HG02943 (cell line): ENCODE data around the gene MEMO1.
A peak's percentile ranks its signal among the peaks of the same experiment; 100 is the strongest.
"Not testable (repeated sequence)": the region's sequence is repeated elsewhere in the genome, so short reads cannot be mapped to it uniquely, and the experiment has no call there.

ENCODE experiments used
- ATAC-seq: cut with Tn5 transposase; IDR thresholded peaks from one replicate; pipeline ENCODE4 v1.9.1; 2021; ENCODE audit warnings: mild to moderate bottlenecking, low read depth, moderate library complexity; ENCODE audit not compliant: unreplicated experiment

The MEMO1 gene

DNA sequence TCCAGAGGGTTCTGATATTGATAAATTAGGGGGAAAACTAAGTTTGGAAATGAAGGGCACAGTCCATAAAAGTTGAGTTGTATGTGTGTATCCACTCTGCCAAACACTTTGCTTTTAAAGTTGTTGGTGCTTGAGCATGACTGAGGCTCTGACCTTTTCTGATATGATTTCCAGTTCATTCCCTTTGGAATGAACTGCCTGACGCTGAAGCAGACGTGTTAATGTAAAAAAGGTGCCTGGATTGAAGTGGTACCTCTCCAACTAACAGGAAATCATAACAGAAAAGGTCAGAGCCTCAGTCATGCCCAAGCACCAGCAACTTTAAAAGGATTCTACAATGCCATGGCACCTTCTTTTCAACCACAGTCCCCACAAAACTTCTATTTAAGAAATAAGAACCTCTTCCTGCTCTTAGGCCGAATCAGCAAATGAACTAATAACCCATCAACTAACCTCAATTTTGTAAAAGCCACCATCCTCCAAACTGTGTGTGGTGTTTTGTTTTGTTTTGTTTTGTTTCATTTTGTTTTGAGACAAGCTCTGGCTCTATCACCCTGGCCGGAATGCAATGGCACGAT lies 52.6 kb downstream of the MEMO1 start:
- no peak for ATAC-seq

DNA sequence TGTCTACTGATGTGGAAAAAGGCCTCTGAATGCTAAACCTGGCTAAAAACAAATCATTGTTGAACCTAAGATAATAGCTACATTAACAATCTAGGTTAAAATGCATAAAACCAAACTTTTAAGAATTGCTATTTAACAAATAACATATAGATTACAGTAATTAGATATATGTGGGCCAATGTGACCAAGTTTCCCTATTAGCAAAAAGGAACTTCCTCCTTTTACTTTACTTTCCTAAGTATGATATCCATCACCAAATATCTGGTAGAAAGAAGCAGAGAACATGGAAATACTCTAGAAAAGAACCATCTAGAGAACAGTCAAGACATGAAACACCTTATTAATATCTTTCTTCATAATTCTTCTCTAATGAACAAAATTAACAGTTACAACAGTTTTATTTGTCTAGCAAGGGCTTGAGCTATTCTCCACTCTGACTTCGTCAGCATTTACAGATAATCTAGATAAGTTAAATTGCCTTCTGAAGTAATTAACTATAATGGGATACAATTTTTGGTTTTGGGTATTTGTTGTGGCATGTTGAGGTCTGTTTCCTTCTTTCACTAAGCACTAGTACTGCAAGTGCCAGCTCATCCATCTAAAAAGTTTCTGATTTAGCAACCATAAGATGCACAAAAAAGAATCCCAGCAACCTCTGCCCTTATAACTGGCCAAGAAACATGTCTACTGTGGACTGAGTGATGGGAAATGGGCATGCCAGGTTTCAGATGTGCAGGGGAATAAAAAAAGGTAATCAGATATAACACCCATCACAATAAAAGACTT lies 53.3 kb downstream of the MEMO1 start:
- peak; percentile 18 for ATAC-seq

DNA sequence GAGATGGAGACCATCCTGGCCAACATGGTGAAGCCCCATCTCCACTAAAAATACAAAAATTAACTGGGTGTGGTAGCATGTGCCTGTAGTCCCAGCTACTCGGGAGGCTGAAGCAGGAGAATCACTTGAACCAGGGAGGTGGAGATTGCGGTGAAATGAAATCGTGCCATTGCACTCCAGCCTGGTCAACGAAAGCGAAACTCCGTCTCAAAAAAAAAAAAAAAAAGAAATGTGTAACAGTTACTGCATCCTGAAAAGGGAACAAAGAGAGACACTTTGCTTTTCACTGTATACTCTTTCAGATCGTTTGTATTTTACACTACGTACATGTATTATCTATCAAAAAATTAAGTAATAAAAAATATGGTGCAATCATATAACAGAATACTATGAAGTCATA lies 53.9 kb downstream of the MEMO1 start:
- peak; percentile 52 for ATAC-seq

DNA sequence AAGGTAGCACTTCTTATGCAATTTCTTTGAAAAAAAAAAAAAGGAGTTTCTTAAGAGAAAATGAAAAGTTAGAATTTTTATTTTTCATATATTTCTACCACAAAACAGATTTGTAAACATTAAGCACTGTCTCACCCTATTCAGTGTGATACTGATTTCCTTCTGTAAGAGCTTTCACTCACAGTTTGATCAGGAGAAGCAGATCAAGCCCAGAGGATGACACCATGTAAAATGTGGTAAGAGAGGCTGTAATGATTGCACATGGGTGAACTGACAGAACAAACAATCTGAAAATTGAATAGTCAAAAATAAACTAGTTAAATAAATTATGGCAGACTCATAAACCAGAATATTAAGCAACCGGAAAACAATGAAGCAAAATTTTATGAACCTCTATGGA lies 54.5 kb downstream of the MEMO1 start:
- ATAC-seq: no peak

DNA sequence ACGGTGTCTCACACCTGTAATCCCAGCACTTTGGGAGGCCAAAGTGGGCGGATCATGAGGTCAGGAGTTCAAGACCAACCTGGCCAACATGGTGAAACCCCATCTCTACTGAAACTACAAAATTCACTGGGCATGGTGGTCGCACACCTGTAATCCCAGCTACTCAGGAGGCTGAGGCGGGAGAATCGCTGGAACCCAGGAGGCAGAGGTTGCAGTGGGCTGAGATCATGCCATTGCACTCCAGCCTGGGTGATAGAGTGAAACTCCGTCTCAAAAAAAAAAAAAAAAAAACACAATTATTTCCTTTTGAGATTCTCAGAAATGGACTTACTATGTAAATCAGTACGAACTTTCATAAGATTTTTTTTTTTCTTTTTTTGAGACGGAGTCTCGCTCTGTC lies 57.7 kb downstream of the MEMO1 start:
- not testable (repeated sequence) for ATAC-seq

DNA sequence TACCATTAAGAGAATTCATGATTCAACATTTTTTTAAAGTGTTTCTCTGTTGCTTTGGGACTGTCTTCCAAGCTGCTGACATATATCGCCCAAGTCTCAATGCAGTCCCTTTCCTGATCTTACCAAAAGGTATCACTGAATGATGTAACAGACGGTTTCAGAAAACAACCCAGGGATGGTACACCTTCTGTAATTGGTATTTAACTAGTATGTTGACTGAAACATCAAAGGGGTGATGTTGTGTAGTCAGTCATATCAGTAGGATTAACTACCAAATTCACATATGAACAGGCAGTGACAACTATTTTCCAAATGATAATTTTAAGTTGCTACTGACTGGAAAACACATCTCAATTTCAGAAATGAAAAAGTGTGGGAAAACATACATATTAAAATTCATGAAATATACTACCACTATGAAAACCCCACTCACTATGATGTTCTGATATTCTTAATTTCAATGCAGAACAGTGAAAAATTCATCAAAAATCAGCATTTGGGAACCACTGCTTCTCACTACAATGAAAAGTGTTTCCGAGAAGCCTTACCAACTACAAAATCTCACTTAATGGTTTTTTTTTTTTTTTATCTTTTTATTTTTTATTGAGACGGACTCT lies 59.8 kb downstream of the MEMO1 start:
- ATAC-seq: no peak

DNA sequence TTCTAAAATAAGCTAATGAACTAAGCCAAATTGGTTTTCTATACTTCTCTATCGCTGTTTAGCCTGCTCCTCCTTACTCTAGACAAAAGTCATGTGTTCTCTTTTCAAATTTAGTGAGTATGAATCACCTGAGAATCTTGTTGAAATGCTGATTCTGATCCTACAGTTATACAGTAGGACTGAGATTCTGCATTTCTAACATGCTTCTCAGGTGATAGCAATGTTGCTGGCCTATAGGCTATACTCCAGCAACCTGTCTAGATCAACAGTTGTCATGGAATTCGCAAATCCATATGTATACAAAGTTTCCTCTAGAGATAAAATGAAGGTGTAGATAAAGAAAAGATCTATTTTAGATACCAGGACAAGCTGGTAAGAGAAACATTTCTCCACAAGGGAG lies 62.9 kb downstream of the MEMO1 start:
- no peak for ATAC-seq

DNA sequence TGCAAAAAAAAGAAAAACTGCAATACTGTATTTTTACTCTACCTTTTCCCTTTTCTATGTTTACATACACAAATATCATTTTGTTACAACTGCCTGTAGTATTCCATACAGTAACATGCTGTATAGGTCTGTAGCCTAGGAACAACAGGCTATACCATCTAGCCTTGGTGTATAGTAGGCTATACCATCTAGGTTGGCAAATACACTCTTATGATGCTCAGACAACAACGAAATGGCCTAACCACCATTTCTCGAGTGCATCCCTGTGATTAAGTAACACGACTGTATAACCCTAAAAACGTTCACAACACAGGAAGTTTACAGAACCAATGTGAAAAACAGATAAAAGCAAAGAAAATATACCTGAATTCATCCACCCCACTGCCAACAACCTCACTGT lies 64.0 kb downstream of the MEMO1 start:
- no peak for ATAC-seq

DNA sequence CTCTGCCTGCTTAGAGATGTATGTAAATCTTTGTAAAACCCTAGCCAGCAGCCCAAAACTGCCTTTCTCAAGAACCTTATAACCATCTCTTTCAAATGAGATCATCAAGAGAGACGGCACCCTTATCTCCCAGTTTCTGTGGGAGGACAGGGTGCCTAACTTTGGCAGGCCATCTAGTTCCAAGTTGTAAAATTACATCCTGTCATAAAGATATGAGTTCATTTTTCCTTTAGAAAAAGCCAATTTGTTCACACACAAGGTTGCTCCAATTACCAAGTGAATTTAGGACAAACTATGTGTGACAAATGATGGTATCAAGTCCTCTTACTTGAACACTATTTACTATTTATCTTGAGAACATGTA lies 65.3 kb downstream of the MEMO1 start:
- ATAC-seq: no peak

DNA sequence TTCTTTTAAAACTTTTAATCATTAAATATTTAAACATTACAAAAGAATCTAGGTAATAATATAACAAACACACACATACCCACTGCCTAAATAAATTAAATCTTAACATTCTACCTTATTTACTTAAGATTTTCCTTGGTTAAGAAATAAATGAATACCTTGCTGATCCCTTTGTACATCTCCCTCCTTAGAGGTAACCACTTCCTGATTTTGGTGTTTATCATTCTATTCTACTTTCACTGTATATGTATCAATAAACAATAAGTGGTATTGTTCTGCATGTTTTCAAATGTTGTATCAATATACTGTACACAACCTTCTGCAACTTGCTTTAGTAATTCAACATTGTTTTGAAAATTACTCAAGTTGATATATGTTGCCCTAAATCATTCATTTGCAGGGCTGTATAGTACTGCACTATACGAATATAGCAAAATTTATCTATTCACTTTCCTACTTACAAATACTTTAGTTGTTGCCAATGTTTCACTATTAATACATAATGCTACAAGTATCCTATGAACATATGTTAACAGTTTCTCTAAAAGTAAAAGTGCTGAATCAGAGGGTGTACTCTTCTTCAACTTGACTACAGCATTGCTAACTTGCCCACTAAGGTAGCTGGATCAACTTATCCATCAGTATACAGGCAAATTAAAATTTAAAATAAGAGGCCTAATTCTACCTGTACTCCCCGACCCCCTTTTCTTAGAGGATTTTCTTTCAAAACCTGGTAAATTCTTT lies 65.8 kb downstream of the MEMO1 start:
- no peak for ATAC-seq

DNA sequence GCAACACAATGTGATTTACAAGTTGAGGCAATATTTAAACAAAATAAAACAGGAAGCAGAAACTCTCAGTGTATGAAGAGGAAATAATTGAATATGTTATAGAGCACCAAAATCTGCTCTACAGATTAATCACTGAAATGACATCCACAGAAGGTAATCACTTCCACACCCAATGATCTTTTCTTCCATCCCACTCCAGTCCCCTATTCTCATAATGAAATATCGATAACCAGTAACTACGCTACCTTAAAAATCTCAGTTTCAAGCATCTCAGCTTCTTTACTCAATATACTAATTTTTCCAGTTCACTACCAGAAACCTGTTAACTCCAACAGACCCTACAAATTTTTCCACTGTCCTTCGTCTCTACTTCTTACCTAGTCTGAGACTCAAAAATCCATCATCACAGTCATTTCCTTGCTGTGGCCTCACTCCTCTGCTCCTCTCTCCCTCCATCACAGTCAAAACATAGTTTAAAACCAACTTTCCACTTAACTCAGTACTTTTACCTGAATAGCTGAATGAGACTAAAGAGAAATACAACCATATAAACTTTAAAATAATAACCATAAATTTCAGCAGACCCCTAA lies 67.1 kb downstream of the MEMO1 start:
- ATAC-seq: no peak

DNA sequence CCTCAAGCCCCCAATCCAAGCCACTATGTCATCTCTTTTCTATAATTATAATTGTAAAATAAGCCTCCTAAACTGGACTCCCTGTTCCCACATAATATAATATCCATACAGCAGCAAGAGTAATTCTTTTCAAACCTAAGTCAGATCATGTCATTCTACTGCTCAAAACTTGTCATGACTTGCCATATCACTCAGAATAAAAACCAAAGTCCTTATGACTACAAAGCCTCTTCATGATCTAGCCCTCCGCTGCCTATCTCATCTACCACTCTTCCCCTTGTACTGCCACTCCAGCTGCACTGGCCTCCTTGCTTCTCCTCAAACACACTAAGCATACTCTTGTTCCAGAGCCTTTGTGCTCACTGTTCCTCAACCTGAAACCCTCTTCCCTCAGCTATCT lies 69.9 kb downstream of the MEMO1 start:
- ATAC-seq: no peak

DNA sequence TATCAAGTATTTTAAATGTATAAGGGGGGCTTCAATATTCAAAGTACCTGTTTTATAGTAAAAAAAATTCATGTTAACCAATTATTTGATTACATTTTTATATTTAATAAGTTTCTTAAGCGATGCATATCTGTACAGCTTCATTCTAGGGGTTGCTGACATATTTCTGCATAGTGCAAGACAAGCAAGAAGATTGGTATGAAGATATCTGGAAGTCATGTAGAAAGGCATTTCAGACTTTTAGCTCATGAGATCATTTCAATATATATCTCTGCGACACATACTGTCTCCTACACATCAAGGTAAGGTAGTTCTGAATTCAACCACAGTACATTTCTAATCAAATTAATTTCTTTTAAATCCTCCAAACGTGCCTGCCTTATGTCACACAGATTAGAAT lies 73.1 kb downstream of the MEMO1 start:
- ATAC-seq: no peak

DNA sequence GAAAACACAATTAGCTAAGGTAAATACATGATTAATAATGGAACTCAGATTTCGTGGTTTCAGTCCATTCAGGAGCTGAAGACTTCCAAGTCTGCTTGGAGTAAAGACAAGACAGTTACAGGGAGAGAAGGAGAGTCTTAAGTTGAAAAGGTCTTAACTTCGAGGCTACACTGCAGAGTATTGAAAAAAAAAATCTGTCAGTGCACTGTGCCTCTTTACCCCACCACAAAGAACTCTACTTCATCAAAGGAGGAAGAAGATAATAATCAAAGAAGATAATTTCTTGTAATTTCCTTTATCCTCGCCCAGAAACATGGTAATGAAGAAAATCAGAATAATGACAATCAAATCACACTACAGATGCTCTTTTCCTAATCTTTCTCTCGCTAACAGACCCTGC lies 75.4 kb downstream of the MEMO1 start:
- no peak for ATAC-seq

DNA sequence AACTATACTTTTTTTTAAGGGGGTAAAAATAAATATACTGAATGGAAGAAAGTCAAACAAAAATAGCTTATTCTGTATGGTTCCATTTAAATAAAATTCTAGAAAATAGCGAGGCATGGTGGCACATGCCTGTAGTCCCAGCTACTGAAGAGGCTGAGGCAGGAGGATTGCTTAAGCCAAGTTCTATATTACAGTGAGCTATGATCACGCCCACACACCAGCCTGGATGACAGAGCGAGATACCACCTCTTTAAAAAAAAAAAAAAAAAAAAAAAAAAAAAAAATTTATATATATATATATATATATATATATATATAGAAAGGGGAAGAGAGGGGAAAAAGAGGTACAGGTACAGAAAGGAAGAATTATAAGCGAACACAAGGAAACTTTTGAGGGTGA lies 77.7 kb downstream of the MEMO1 start:
- ATAC-seq: no peak

DNA sequence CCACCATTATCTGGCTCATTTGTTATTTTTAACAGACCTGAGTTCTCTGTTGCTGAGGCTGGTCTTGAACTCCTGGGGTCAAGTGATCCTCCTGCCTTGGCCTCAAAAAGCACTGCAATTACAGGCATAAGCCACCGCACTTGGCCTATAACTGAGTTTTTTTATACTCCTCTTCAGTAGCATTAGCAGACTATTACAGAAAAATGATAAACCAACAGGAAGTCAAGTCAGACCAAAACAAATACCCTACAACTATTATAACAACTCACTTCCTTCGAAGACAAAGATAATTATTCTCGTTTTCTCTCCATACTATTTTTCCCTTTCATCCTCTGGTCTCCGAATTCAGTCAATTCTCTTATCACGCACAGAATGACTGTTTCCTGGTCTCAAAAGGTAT lies 78.2 kb downstream of the MEMO1 start:
- ATAC-seq: no peak

DNA sequence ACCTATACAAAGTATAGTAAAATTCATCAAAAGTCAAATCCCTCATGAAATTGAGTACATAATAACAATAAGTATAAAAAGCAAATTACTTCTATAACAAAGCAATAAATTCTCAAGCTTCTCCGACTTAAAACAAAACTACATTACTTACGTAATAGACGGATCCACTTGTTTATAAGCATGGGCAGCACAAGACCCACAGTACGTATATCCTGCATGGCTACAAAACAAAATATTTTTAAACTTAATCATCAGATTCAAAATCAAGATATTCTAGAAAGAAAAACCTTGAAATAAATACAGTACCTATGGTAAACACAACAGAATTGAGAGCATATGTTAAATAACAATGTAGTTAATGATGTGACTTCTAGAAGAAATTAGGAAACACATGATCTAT lies 78.9 kb downstream of the MEMO1 start:
- no peak for ATAC-seq

DNA sequence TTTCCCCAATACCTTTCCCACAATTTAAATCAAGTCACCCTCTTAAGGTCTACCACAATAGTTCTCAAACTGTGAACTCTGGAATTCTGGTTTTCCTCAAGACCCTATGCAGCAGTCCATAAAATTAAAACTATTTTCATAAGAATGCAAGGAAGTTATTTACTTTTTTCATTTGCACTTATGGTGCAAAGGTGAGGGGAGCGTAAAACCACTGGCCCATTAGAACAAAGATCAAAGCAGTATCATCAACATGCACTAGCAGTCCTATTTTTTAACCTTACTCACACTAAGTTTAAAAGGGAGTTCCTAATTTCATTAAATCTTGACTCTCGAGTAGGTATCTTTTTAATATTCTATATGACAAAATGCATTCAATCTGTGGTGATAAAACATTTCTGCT lies 85.3 kb downstream of the MEMO1 start:
- ATAC-seq: no peak

DNA sequence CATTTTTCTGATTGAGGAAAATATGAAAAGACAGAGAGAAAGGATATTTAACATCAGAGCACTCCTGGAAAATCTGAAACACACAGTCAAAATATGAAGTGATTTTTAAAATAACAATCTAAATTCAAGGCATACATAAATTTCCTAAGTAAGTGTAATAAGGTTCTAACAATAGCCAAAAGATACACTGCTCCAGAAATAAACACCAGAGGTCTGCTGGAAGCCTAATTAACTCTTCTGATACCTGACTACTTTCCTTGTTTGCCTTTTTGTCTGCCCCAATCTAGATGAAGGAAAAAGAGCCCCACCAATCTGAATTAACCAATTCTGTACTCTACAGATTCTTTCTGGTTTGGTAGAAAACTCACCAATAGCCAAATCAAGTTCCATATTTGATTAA lies 87.1 kb downstream of the MEMO1 start:
- no peak for ATAC-seq

DNA sequence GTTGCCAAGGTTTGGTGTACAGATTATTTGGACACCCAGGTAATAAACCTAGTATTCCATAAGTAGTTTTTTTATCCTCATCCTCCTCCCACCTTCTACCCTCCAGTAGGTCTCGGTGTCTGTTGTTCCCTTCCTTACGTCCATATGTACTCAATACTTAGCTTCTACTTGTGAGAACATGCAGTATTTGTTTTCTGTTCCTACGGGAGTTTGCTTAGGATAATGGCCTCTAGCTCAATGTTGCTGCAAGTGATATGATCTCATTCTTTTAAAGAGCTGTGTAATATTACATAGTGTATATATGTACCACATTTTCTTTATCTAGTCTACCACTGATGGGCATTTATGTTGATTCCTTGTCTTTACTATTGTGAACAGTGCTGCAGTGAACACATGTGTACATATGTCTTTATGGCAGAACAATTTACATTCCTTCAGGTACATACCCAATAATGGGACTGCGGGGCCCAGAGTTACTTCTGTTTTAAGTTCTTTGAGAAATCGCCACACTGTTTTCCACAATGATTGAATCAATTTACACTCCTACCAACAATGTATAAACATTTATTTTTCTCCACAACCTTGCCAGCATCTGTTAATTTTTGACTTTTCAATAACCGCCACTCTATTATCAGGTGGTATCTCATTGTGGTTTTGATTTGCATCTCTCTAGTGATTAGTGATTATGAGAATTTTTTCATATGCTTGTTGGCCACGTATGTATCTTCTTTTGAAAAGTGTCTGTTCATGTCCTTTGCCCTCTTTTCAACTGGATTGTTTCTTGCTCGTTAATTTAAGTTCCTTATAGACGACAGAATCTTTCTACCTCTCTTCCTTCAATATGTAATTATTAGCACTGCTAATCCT lies 88.0 kb downstream of the MEMO1 start:
- no peak for ATAC-seq
